ENCODE results near the gene IRX6.

GRCh38 chr16:55280587-55280986, 43.4 kb upstream of the IRX6 start:
- TF ChIP-seq ELF4 (IDR thresholded peaks at IDR 0.05) = no peak
- TF ChIP-seq FOXA1 (IDR thresholded peaks at IDR 0.05) = no peak
- no peak for TF ChIP-seq SP1 (IDR thresholded peaks at IDR 0.05)
- TF ChIP-seq BHLHE40 (IDR thresholded peaks at IDR 0.05; ENCODE audit: borderline replicate concordance) = no peak
- TF ChIP-seq ZNF384 (IDR thresholded peaks at IDR 0.05) = no peak
- no peak for TF ChIP-seq TARDBP (IDR thresholded peaks at IDR 0.05)
